Measurements from ENCODE around the gene NPY5R. TPM values are rescaled to one million over a fixed set of nuclear protein-coding genes. Genes with fewer than 3 reads are reported as not detected.

NPY5R gene
- total RNA-seq, 1 experiment from 2014 or later: not detected

DNA sequence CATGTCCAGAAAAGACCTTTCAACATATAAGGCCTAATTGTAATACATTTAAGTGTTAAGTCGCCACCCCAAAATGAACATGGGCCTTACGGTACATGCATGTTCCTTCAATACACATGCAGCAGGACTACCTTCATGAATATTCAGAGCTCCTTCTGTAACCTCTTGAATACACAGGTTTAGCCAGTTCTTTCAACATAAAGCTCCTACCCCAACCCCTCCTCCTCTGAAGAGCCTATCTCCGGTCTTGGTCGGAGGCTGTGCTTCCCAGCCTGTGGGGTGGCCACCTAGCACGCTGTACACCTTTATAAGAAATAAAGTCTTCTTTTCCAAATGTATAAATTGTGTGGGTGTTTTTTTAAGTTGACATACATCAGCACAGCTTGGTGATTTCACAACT, 28.3 kb downstream of the NPY5R start:
- intact Hi-C loops (cut with micrococcal nuclease): no loop called here
- H3K36me3 Mint-ChIP-seq (ENCODE audit: insufficient read depth, unreplicated experiment): no peaks in the 10 kb centered on the region
- H3K4me1 Mint-ChIP-seq (ENCODE audit: insufficient read depth, unreplicated experiment): no peaks in the 10 kb centered on the region
- ChIA-PET CTCF (no interaction called here), POLR2A (no interaction called here)
- H3K9me3 Mint-ChIP-seq (ENCODE audit: unreplicated experiment): no peaks in the 10 kb centered on the region
- no TSS peak for BruUV-seq (replicated peaks)
- no peak for DNase-seq (ENCODE audit: unreplicated experiment)
- no peak overlapping the region for H3K27ac Mint-ChIP-seq (ENCODE audit: low read depth, unreplicated experiment)
- TF ChIP-seq CTCF (IDR thresholded peaks at IDR 0.05; ENCODE audit: unreplicated experiment): no peak
- no peak overlapping the region for H3K4me3 Mint-ChIP-seq (ENCODE audit: unreplicated experiment)
- H3K27me3 Mint-ChIP-seq (ENCODE audit: insufficient read depth, unreplicated experiment): no peaks in the 10 kb centered on the region

DNA sequence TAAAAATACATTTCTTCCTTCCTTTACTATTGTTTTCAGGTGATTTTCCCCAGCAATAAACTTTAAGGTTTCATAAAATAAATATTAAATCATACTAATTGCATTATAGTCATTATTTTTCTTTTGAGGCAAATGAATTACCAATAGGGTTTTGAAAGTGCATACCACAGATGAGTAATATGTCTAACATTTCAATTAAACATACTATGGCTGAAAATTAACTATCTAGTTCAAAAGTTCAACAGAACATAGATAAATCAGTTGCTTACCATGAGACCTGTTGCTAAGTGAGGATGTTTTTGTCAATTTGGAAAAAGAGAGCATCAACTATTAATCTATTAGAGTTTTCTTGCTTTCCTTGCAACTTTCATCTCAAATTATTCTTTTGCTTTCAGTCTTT, 35.0 kb downstream of the NPY5R start:
- no peaks in the 10 kb centered on the region for H3K9me3 Mint-ChIP-seq (ENCODE audit: unreplicated experiment)
- CTCF ChIA-PET: no interaction called here
- no peak overlapping the region for H3K27ac Mint-ChIP-seq (ENCODE audit: low read depth, unreplicated experiment)
- no peak for DNase-seq (ENCODE audit: unreplicated experiment)
- no peak overlapping the region for H3K4me3 Mint-ChIP-seq (ENCODE audit: unreplicated experiment)
- POLR2A ChIA-PET: no interaction called here
- no peaks in the 10 kb centered on the region for H3K27me3 Mint-ChIP-seq (ENCODE audit: insufficient read depth, unreplicated experiment)
- H3K4me1 Mint-ChIP-seq (ENCODE audit: insufficient read depth, unreplicated experiment): no peaks in the 10 kb centered on the region
- TF ChIP-seq CTCF (IDR thresholded peaks at IDR 0.05; ENCODE audit: unreplicated experiment): no peak
- intact Hi-C loops (cut with micrococcal nuclease): no loop called here
- H3K36me3 Mint-ChIP-seq (ENCODE audit: insufficient read depth, unreplicated experiment): no peaks in the 10 kb centered on the region
- BruUV-seq (replicated peaks): no TSS peak

- CTCF ChIA-PET: interaction anchor here (1.0 kb wide), 1 partner anchor 24 kb away, joined by 3 read pairs; no protein-coding TSS in a partner anchor
- POLR2A ChIA-PET: no interaction called here
- no peaks in the 10 kb centered on the region for H3K27me3 Mint-ChIP-seq (ENCODE audit: insufficient read depth, unreplicated experiment)
- peaks cover 9% of the 10 kb centered on the region for H3K4me1 Mint-ChIP-seq (ENCODE audit: insufficient read depth, unreplicated experiment)
- no TSS peak for BruUV-seq (replicated peaks)
- no peak for DNase-seq (ENCODE audit: unreplicated experiment)
- no peak overlapping the region for H3K27ac Mint-ChIP-seq (ENCODE audit: low read depth, unreplicated experiment)
- no peaks in the 10 kb centered on the region for H3K36me3 Mint-ChIP-seq (ENCODE audit: insufficient read depth, unreplicated experiment)
- intact Hi-C loops (cut with micrococcal nuclease): no loop called here
- no peaks in the 10 kb centered on the region for H3K9me3 Mint-ChIP-seq (ENCODE audit: unreplicated experiment)
- no peak overlapping the region for H3K4me3 Mint-ChIP-seq (ENCODE audit: unreplicated experiment)
- no peak for TF ChIP-seq CTCF (IDR thresholded peaks at IDR 0.05; ENCODE audit: unreplicated experiment)
Observed at GRCh38 chr4:163380703-163381102, 37.0 kb downstream of the NPY5R start.

GRCh38 chr4:163382178-163382869, 38.6 kb downstream of the NPY5R start:
- Mint-ChIP-seq H3K36me3 (ENCODE audit: insufficient read depth, unreplicated experiment) (no peaks in the 10 kb centered on the region), H3K27ac (ENCODE audit: low read depth, unreplicated experiment) (no peak overlapping the region), H3K27me3 (ENCODE audit: insufficient read depth, unreplicated experiment) (no peaks in the 10 kb centered on the region), H3K9me3 (ENCODE audit: unreplicated experiment) (no peaks in the 10 kb centered on the region), H3K4me1 (ENCODE audit: insufficient read depth, unreplicated experiment) (peaks cover 9% of the 10 kb centered on the region), H3K4me3 (ENCODE audit: unreplicated experiment) (no peak overlapping the region)
- intact Hi-C loops (cut with micrococcal nuclease): no loop called here
- BruUV-seq (replicated peaks): no TSS peak
- ChIA-PET CTCF (interaction anchor here (0.7 kb wide), 2 partner anchors 26 to 736 kb away, joined by 3 read pairs; no protein-coding TSS in a partner anchor), POLR2A (no interaction called here)
- no peak for TF ChIP-seq CTCF (IDR thresholded peaks at IDR 0.05; ENCODE audit: unreplicated experiment)
- DNase-seq (ENCODE audit: unreplicated experiment): no peak
